Testis (tissue), 3 donors: Measurements from ENCODE around the gene ADAMTS15. TPM values are rescaled to one million over a fixed set of nuclear protein-coding genes. Genes with fewer than 3 reads are reported as not detected.

Experiments used
- DNase-seq: peaks from one replicate; pipeline ENCODE4 v3.0.0-alpha.2; 2019
- H3K27ac ChIP-seq, 2 donors: fragments of 200-600 bp; sonication (generic); one replicate each; pipeline ENCODE4 v1.5.1; 2019
- H3K27me3 ChIP-seq: fragments of 200-600 bp; sonication (generic); one replicate; pipeline ENCODE4 v1.5.1; 2019
- H3K36me3 ChIP-seq: fragments of 200-600 bp; sonication (generic); one replicate; pipeline ENCODE4 v1.5.1; 2017; ENCODE audit warnings: low read depth; ENCODE audit errors: missing control alignments
- H3K4me1 ChIP-seq: fragments of 200-600 bp; sonication (generic); one replicate; pipeline ENCODE4 v1.5.1; 2019
- H3K4me3 ChIP-seq, 2 donors: fragments of 200-600 bp; sonication (generic); one replicate each; pipeline ENCODE4 v1.5.1; 2017 to 2019
- H3K9me3 ChIP-seq: fragments of 200-600 bp; sonication (generic); one replicate; pipeline ENCODE4 v1.5.1; 2017
- POLR2A ChIP-seq: fragments of 450-650 bp; IDR thresholded peaks from one replicate; pipeline ENCODE4 v1.6.1; 2017; ENCODE audit warnings: antibody characterized with exemption, mild to moderate bottlenecking, moderate library complexity
- WGBS, 2 donors: methylation state at CpG; one replicate each; pipeline ENCODE4 v1.1.5; 2018; 5-methylcytosine and 5-hydroxymethylcytosine counted together
- intact Hi-C: fragments of 100-400 bp; cut with DNase I; formaldehyde crosslinking; loops from one replicate; pipeline ENCODE4 v1.15.1; 2023; ENCODE audit warnings: low total_unique reads
- polyA plus RNA-seq: library from polyadenylated mRNA; stranded (reverse); fragments of 350-450 nt; fragmentation: Illumina TruSeq; extraction: RNeasy Lipid Tissue Mini Kit (QIAGEN cat#74804); gene quantifications from one replicate; pipeline ENCODE4 v1.2.3, GENCODE V29; 2014; ENCODE audit warnings: low read depth, low replicate concordance; ENCODE audit not compliant: insufficient read depth
- total RNA-seq, 2 donors: library from RNA; depleted of rRNA; stranded (reverse); fragments of >200 nt; gene quantifications; one replicate each; pipeline ENCODE4 v1.2.3, GENCODE V29; 2016
- TF ChIP-seq, protein P1 (sequence below), 3 experiments: fragments of 450-650 bp in 2 of 3; fragments of 200-600 bp in 1 of 3; sonication (generic) in 1 of 3; IDR thresholded peaks; one replicate each; pipeline ENCODE4 v1.5.1; 2016 to 2019; ENCODE audit warnings: antibody characterized with exemption in 3 of 3, mild to moderate bottlenecking in 2 of 3, moderate library complexity in 1 of 3

ADAMTS15 gene
- total and polyA plus RNA-seq, 3 donors from 2014 or later = 2.7 to 5.7 (median 2.8) TPM

- TF ChIP-seq POLR2A = no peak
- TF ChIP-seq, protein P1, sequence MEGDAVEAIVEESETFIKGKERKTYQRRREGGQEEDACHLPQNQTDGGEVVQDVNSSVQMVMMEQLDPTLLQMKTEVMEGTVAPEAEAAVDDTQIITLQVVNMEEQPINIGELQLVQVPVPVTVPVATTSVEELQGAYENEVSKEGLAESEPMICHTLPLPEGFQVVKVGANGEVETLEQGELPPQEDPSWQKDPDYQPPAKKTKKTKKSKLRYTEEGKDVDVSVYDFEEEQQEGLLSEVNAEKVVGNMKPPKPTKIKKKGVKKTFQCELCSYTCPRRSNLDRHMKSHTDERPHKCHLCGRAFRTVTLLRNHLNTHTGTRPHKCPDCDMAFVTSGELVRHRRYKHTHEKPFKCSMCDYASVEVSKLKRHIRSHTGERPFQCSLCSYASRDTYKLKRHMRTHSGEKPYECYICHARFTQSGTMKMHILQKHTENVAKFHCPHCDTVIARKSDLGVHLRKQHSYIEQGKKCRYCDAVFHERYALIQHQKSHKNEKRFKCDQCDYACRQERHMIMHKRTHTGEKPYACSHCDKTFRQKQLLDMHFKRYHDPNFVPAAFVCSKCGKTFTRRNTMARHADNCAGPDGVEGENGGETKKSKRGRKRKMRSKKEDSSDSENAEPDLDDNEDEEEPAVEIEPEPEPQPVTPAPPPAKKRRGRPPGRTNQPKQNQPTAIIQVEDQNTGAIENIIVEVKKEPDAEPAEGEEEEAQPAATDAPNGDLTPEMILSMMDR (IDR thresholded peaks at IDR 0.05) = no peak
- no peaks in the 10 kb centered on the region for H3K9me3 ChIP-seq
- 40 to 60% methylated on average over 3 to 4 of the region's 4 CpGs for WGBS, 2 donors
- no peak for DNase-seq
- no peak overlapping the region for H3K27ac ChIP-seq
- H3K4me3 ChIP-seq = no peak overlapping the region
- H3K27me3 ChIP-seq = no peaks in the 10 kb centered on the region
- peaks cover 11% of the 10 kb centered on the region for H3K4me1 ChIP-seq
- intact Hi-C loops = no loop called here
- no peaks in the 10 kb centered on the region for H3K36me3 ChIP-seq
Measured at GRCh38 chr11:130513132-130513531, 64.7 kb downstream of the ADAMTS15 start.

DNA sequence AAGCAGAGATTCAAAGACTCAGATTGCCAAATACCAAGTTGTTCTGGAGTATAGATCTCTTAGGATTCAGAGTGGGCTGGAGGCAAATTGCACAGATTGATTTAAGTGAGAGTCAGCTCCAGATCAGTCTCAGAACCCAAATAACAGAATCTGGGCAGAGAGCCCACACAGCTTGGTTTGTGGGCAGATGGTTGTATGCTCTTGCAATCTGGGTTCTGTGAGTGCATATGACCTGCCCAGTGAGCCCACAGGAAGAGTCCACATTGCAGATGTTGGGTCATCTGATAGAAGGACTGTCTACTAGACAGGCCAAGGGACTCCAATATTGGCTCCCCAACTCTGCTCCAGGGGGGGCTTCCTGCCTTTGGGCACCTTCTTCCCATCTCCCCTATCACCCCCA is 65.9 kb downstream of the ADAMTS15 start:
- no peaks in the 10 kb centered on the region for H3K36me3 ChIP-seq
- TF ChIP-seq POLR2A = no peak
- TF ChIP-seq, protein P1 (IDR thresholded peaks at IDR 0.05) = no peak
- intact Hi-C loops = no loop called here
- no peaks in the 10 kb centered on the region for H3K27me3 ChIP-seq
- peaks cover 11% of the 10 kb centered on the region for H3K4me1 ChIP-seq
- no peaks in the 10 kb centered on the region for H3K9me3 ChIP-seq
- H3K27ac ChIP-seq = no peak overlapping the region
- no peak overlapping the region for H3K4me3 ChIP-seq
- no peak for DNase-seq

- H3K27me3 ChIP-seq = no peaks in the 10 kb centered on the region
- H3K9me3 ChIP-seq = no peaks in the 10 kb centered on the region
- H3K4me1 ChIP-seq = peaks cover 10% of the 10 kb centered on the region
- no peak overlapping the region for H3K27ac ChIP-seq
- DNase-seq = no peak
- H3K36me3 ChIP-seq = no peaks in the 10 kb centered on the region
- no peak overlapping the region for H3K4me3 ChIP-seq
- 78 to 87% methylated on average over 6 of the region's 6 CpGs for WGBS, 2 donors
- TF ChIP-seq, protein P1 (IDR thresholded peaks at IDR 0.05) = no peak
- no peak for TF ChIP-seq POLR2A
- intact Hi-C loops = no loop called here
Measured at GRCh38 chr11:130514851-130515250, 66.4 kb downstream of the ADAMTS15 start.

DNA sequence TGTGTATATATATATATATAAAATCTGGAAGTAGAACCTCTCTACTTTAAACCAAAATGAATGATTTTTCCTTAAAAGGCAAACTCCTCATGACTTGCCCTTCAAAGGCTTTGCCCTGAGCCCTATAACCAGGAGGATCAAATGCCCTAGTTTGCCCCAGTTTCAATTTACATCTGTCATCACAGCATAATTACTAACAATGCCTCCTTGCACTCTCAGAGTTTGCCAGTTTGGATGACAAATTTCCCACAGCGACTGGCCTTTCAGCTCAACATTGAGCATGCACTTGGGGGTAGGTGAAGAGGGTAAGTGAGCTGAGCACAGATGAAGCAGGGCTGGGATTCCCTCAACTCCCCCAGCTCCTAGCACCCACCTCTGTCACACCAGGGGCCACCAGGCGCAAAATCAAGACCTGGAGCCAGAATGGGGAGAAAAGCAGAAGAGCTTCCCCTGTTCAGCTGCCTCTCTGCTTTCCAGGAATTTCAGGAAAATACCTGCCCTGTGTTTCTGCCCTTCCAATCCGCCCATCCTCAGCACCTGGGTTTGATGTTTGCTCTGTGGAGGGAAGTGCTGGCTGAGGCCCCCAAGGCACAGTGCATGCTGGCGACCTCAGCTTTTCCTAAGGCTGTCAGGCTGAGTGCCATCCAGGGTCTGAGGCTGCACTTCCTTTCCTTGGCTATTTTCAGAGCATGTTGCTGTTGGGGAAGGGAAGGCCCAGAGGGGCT is 67.5 kb downstream of the ADAMTS15 start:
- H3K27me3 ChIP-seq = no peaks in the 10 kb centered on the region
- 94 to 96% methylated on average over 3 to 4 of the region's 4 CpGs for WGBS, 2 donors
- no peaks in the 10 kb centered on the region for H3K4me1 ChIP-seq
- DNase-seq = no peak
- intact Hi-C loops = no loop called here
- H3K4me3 ChIP-seq = no peak overlapping the region
- H3K36me3 ChIP-seq = no peaks in the 10 kb centered on the region
- no peaks in the 10 kb centered on the region for H3K9me3 ChIP-seq
- TF ChIP-seq, protein P1 (IDR thresholded peaks at IDR 0.05) = no peak
- TF ChIP-seq POLR2A = no peak
- no peak overlapping the region for H3K27ac ChIP-seq
